Skeletal muscle satellite cell (primary cell): ENCODE data around the gene TRPV2.

ENCODE experiments used
- H3K27me3 ChIP-seq: 2 replicates; pipeline ENCODE4 v1.7.0; 2013; ENCODE audit warnings: low read length; ENCODE audit not compliant: control insufficient read depth, insufficient read depth
- H3K36me3 ChIP-seq: 2 replicates; pipeline ENCODE4 v1.7.0; 2013; ENCODE audit warnings: mild to moderate bottlenecking, control low read depth, low read length; ENCODE audit not compliant: insufficient read depth
- H3K4me1 ChIP-seq: 2 replicates; pipeline ENCODE4 v1.7.0; 2013; ENCODE audit warnings: low read length; ENCODE audit not compliant: control insufficient read depth, insufficient read depth
- H3K4me2 ChIP-seq: 2 replicates; pipeline ENCODE4 v1.7.0; 2013; ENCODE audit warnings: mild to moderate bottlenecking, low read length
- H3K4me3 ChIP-seq: 2 replicates; pipeline ENCODE4 v1.7.0; 2013; ENCODE audit warnings: low read length
- H3K9ac ChIP-seq: 2 replicates; pipeline ENCODE4 v1.7.0; 2013; ENCODE audit warnings: mild to moderate bottlenecking, low read depth, low read length, moderate library complexity
- H3K9me3 ChIP-seq: replicated peaks from 2 replicates; pipeline ENCODE4 v1.7.0; 2013; ENCODE audit warnings: mild to moderate bottlenecking, control low read depth, low read length

The TRPV2 gene

DNA sequence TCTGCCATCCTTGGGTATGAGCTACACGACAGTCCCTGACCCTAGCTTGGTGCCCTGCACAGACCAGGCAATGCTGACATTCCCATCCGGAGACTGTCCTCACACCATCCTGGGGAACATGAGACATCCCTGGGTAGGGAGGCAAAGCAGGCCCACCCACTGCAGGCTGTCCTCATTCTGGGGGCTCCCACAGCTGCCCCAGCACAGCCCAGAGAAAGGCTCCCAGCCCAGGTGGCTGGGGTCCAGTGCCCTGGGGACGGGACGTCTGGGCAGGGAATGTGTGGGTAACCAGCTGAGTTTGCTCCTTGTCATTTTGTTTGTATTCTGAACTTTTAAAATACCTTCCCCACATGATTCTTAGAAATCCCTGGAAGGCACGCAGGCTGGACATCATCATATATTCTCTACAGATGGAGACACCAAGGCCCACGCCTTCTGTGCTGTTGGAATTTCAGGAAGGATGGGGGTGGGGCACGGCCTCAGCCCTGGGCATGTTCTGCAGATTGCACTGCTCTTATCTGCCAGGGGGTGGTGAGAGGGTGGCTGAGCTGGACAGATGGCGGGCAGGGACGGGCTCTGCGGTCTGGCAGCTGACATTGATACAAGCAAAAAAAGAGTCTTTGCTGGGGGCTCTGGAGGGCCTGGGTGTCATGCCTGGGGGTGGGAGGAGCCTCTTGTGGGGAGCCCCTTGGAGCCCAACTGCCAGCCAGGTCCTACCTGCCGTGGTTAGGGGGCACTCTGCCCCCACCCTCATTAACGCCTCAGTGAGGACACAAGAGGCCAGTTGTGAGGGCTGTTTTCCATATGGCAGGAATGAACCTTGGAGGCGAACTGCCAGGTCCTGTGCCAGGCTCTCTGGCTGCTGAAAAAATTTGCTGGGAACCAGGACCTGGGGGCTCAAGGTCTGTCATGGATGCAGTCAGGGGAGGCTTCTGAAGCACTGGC, 48.3 kb downstream of the TRPV2 start:
- peaks cover 2% of the 10 kb centered on the region for H3K36me3 ChIP-seq
- H3K9ac ChIP-seq = no peak overlapping the region
- peak overlapping the region; percentile 14 for H3K4me2 ChIP-seq
- H3K4me3 ChIP-seq = no peak overlapping the region
- peaks cover 12% of the 10 kb centered on the region for H3K4me1 ChIP-seq
- no peaks in the 10 kb centered on the region for H3K9me3 ChIP-seq
- H3K27me3 ChIP-seq = peaks cover 3% of the 10 kb centered on the region

DNA sequence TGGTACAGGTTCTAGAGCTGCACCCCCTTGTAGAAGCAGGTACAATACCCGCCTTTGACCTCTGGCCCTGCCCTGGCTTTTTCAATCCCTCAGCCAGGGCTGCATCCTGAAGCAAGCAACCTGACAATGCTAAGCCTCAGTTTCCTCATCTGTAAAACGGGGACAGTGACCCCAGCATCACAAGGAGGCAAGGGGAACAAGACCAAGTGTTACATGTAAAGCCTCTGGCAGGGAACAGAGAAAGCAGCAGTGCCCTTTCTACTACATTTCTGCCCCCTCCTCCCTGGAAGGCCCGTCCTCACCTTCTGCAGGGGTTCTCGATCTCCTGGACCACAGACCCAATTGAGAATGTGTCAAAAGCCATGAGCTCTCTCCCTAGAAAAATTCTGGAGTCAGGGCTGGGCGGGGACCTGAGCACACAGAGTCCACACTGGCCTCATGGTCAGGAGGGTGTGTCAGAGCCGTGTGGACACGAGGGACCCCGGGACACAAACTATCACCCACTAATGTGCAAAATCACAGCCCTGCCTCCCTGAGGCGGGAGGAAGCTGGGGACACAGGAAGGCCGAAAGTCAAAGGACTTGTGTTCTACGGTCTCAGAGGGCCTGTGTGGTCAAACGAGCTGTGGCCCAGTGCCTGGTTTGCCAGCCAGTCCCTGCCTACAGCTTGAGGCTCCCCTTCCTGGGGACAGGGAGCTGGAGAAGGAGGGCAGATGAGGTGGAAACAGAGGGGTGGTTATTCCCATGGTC, 49.1 kb downstream of the TRPV2 start:
- H3K9ac ChIP-seq = no peak overlapping the region
- H3K9me3 ChIP-seq = no peaks in the 10 kb centered on the region
- H3K4me3 ChIP-seq = no peak overlapping the region
- no peak overlapping the region for H3K4me2 ChIP-seq
- H3K4me1 ChIP-seq = peaks cover 12% of the 10 kb centered on the region
- H3K36me3 ChIP-seq = peaks cover 2% of the 10 kb centered on the region
- H3K27me3 ChIP-seq = peaks cover 5% of the 10 kb centered on the region

DNA sequence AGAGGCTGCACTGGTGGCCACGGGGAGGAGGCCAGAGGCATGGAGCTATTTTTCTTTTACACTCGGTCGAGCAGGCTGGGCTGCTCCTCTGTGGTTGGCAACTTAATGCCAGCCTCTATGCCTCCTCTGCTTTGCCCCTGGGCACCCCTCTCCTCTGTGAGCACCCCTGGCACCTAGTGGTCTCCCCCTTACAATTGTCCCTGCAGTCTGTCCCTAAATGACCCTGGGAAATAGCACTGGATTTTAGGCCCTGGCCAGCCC, 49.6 kb downstream of the TRPV2 start:
- H3K27me3 ChIP-seq = peaks cover 9% of the 10 kb centered on the region
- H3K9me3 ChIP-seq = no peaks in the 10 kb centered on the region
- H3K36me3 ChIP-seq = peaks cover 2% of the 10 kb centered on the region
- no peak overlapping the region for H3K4me3 ChIP-seq
- H3K9ac ChIP-seq = no peak overlapping the region
- H3K4me2 ChIP-seq = no peak overlapping the region
- H3K4me1 ChIP-seq = peaks cover 12% of the 10 kb centered on the region

DNA sequence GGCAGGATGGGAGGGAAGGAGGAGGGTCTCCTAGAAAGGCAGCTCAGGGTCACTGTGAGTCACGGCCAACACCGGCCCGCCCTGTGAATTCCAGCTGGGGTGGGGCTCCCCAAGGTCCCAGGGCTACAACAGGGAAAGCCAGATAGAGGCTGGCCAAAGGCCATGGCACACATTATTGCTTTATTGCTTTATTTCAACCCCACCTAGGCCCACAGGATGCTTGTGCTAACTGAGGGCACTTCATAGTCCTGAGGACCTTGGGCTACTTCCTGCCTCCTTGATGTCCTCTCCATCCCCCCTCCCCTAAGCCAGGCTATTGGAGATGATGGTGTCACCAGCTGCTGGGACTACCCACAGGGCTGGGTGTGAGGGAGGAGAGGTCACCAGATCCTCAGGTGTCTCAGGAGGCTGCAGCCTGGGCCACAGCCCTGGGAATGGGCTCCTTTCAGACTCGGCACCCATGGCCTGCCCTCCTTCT, 50.5 kb downstream of the TRPV2 start:
- Histone ChIP-seq H3K27me3 (peaks cover 13% of the 10 kb centered on the region), H3K9ac (no peak overlapping the region), H3K4me2 (no peak overlapping the region), H3K9me3 (no peaks in the 10 kb centered on the region), H3K4me3 (no peak overlapping the region), H3K36me3 (peaks cover 2% of the 10 kb centered on the region), H3K4me1 (peaks cover 12% of the 10 kb centered on the region)

DNA sequence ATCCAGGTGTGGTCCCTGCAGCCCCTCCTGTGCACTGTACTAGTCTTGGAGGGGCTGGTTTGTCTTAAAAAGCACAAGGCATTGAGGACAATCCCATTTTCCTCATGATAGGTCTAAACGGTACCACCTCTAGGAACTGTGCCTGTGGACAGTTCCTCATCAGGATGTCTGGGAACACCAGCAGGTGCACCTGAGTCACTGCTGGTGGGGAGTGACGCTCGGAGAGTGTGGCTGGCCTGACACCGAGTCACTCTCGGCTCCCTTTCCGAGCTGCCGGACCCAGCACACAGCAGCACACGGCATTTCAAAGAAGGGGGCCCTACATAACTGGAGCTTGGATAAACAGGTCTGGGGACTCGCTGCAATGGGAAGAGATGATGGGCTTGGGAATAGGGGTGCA, 51.0 kb downstream of the TRPV2 start:
- peaks cover 12% of the 10 kb centered on the region for H3K4me1 ChIP-seq
- H3K4me3 ChIP-seq = no peak overlapping the region
- H3K4me2 ChIP-seq = no peak overlapping the region
- H3K9me3 ChIP-seq = no peaks in the 10 kb centered on the region
- H3K27me3 ChIP-seq = peaks cover 18% of the 10 kb centered on the region
- no peak overlapping the region for H3K9ac ChIP-seq
- H3K36me3 ChIP-seq = peaks cover 2% of the 10 kb centered on the region

DNA sequence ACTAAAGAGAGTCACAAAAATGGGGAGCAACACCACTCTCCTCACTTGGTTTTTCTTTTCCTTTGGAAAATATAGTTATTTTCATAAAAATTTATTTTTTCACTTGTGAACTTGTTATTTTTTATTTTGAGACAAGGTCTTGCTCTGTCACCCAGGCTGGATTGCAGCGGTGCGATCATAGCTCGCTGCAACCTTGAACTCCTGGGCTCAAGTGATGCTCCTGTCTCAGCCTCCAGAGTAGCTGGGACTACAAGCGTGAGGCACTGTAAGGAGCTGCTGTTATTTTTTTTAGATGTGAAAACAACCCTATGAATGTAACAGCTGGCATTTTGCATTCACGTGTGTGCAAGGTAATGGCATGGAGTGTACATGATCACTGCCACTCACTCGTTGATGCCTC, 51.7 kb downstream of the TRPV2 start:
- Histone ChIP-seq H3K9me3 (no peaks in the 10 kb centered on the region), H3K9ac (no peak overlapping the region), H3K4me2 (no peak overlapping the region), H3K36me3 (peaks cover 2% of the 10 kb centered on the region), H3K27me3 (peaks cover 22% of the 10 kb centered on the region), H3K4me1 (peaks cover 12% of the 10 kb centered on the region), H3K4me3 (no peak overlapping the region)

DNA sequence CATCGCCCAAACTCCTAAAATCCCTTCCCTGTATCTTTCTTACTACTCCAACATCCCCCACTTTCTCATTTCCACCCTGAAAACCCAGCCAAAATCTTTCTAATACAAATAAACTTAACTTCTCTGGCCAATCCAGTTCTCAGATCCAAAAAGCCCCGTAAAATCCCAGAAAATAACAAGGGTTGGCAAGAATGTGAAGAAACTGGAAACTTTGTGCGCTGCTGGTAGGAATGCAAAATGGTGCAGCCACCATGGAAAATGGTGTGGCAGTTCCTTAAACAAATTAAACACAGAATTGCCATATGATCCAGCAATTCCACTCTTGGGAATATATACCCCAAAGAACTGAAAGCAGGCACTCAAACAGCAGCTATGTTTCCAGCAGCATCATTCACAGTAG, 52.5 kb downstream of the TRPV2 start:
- Histone ChIP-seq H3K9ac (no peak overlapping the region), H3K9me3 (no peaks in the 10 kb centered on the region), H3K4me2 (no peak overlapping the region), H3K4me1 (peaks cover 18% of the 10 kb centered on the region), H3K36me3 (no peaks in the 10 kb centered on the region), H3K27me3 (peaks cover 22% of the 10 kb centered on the region), H3K4me3 (no peak overlapping the region)

DNA sequence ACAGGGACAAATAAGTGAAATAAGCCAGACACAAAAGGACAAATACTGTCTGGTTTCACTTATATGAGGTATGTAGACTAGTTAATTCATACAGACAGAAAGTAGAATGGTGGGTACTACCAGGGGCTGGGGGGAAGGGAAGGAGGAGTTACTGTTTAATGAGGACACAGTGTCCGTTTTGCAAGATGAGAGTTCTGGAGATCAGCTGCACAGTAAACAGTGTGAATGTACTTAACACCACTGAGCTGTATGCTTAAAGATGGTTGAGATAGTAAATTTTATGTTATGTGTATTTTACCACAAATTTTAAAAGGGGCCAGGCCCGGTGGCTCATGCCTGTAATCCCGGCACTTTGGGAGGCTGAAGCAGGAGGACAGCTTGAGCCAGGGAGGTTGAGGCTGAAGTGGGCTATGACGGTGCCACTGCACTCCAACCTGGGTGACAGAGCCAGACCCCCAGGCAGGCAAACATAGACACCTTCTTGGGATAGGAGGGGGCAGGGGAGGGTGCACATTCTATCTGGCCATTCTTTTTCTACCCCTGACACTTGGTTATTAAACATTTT, 53.1 kb downstream of the TRPV2 start:
- H3K36me3 ChIP-seq = no peaks in the 10 kb centered on the region
- H3K9ac ChIP-seq = no peak overlapping the region
- no peaks in the 10 kb centered on the region for H3K9me3 ChIP-seq
- H3K4me3 ChIP-seq = no peak overlapping the region
- peaks cover 13% of the 10 kb centered on the region for H3K4me1 ChIP-seq
- H3K27me3 ChIP-seq = peaks cover 22% of the 10 kb centered on the region
- H3K4me2 ChIP-seq = no peak overlapping the region

DNA sequence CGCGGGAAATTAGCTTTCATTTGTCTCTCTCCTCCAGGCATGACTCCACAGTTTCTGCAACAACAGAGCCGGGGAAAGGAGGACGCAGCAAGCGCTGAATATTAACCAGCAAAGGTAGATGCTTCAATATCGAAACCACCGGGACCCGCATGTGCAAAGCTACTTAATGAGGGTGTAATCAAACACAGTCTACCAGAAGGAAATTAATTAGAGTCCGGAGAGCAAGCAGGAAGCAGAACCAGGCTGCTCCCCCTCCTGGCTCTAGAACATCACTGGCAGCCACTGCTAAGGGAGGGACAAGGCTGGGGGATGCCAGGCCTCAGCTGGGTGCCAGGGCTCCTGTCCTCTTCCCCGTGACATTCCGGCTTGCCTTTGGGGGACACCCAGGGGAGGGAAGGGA, 54.9 kb downstream of the TRPV2 start:
- no peak overlapping the region for H3K9ac ChIP-seq
- peaks cover 7% of the 10 kb centered on the region for H3K4me1 ChIP-seq

DNA sequence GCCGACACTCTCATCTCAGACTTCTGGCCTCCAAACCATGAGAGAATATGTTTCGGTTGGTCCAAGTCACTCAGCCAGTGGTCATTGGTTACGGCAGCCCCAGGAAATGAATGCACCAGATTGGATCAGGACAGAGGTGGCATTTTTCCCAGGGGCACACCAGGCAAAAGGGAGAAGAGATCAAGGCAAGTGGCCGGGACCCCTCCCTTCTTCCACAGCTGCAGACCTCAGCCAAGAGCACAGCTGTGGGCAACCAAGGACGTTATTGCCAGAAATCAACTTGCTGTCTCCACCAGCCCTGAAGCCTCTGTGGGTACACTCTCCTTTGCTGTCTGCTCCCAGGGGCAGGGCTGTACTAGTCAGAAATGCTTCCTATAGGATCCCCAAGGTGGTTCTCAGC, 55.9 kb downstream of the TRPV2 start:
- H3K4me2 ChIP-seq = no peak overlapping the region
- H3K4me1 ChIP-seq = peaks cover 7% of the 10 kb centered on the region
- no peaks in the 10 kb centered on the region for H3K9me3 ChIP-seq
- no peak overlapping the region for H3K9ac ChIP-seq
- H3K4me3 ChIP-seq = no peak overlapping the region
- no peaks in the 10 kb centered on the region for H3K36me3 ChIP-seq
- H3K27me3 ChIP-seq = peaks cover 28% of the 10 kb centered on the region

More for the DNA sequence above, 54.9 kb downstream of the TRPV2 start:
- Histone ChIP-seq H3K4me2 (peak overlapping the region; percentile 39), H3K36me3 (no peaks in the 10 kb centered on the region), H3K27me3 (peaks cover 28% of the 10 kb centered on the region), H3K4me3 (no peak overlapping the region), H3K9me3 (no peaks in the 10 kb centered on the region)

DNA sequence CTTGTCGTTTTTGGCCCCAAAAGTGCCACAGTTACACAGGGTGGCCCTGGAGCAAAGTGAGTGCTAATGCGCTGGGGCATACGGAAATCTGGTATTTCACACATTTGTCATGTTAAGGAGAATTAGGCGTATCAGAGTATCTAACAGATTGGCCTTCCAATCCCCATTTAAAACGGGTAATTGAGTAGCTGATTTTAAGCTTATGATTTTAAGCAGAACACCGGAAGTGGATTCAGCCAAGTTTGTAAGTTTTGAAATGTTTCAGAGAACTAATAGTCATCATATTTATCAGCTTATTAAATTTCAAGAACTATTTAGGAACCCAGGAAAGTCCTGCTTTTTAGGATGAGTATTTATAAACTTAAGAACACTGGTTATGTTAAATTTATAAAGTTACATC, 57.2 kb downstream of the TRPV2 start:
- H3K36me3 ChIP-seq = no peaks in the 10 kb centered on the region
- peaks cover 14% of the 10 kb centered on the region for H3K4me1 ChIP-seq
- H3K4me2 ChIP-seq = peak overlapping the region; percentile 8
- no peak overlapping the region for H3K9ac ChIP-seq
- H3K4me3 ChIP-seq = no peak overlapping the region
- no peaks in the 10 kb centered on the region for H3K9me3 ChIP-seq
- H3K27me3 ChIP-seq = peaks cover 28% of the 10 kb centered on the region
